Omental fat pad (tissue), 4 donors: Measurements from ENCODE around the gene CENPP. TPM values are rescaled to one million over a fixed set of nuclear protein-coding genes. Genes with fewer than 3 reads are reported as not detected.

Source experiments
- ATAC-seq: fragments of 150-250 bp; one replicate; pipeline ENCODE4 v1.9.1; 2016; ENCODE audit warnings: mild to moderate bottlenecking, moderate library complexity; ENCODE audit not compliant: low FRiP score
- DNase-seq: peaks from one replicate; pipeline ENCODE4 v3.0.0-alpha.2; 2019; ENCODE audit warnings: low spot score
- CTCF ChIP-seq, 3 donors: fragments of 450-650 bp; IDR thresholded peaks; one replicate each; pipeline ENCODE4 v1.5.1; 2016 to 2017; ENCODE audit warnings: antibody characterized with exemption in 3 of 3, mild to moderate bottlenecking in 3 of 3, moderate library complexity in 2 of 3
- total RNA-seq, 4 donors: library from RNA; depleted of rRNA; stranded (reverse); fragments of >200 nt; gene quantifications; one replicate each; pipeline ENCODE4 v1.1.0, GENCODE V29; 2016

The CENPP gene
- total RNA-seq, 4 donors from 2014 or later, result 1.2 to 7.0 (median 5.6) TPM

- no peak for TF ChIP-seq CTCF (IDR thresholded peaks at IDR 0.05)
- DNase-seq (no peak), ATAC-seq (no peak)
These were observed 106.6 kb downstream of the CENPP start for GRCh38 chr9:92432350-92432749.

GRCh38 chr9:92432972-92433548 lies 107.3 kb downstream of the CENPP start:
- no peak for TF ChIP-seq CTCF (IDR thresholded peaks at IDR 0.05)
- DNase-seq, result no peak
- ATAC-seq, result peak; percentile 92

GRCh38 chr9:92435263-92435662 lies 109.5 kb downstream of the CENPP start:
- DNase-seq, result no peak
- no peak for ATAC-seq
- TF ChIP-seq CTCF (IDR thresholded peaks at IDR 0.05), result no peak

- ATAC-seq, result no peak
- no peak for DNase-seq
- TF ChIP-seq CTCF (IDR thresholded peaks at IDR 0.05), result no peak
These were observed 113.3 kb downstream of the CENPP start for GRCh38 chr9:92438900-92439526.

GRCh38 chr9:92439921-92440750 lies 114.4 kb downstream of the CENPP start:
- no peak for TF ChIP-seq CTCF (IDR thresholded peaks at IDR 0.05)

DNA sequence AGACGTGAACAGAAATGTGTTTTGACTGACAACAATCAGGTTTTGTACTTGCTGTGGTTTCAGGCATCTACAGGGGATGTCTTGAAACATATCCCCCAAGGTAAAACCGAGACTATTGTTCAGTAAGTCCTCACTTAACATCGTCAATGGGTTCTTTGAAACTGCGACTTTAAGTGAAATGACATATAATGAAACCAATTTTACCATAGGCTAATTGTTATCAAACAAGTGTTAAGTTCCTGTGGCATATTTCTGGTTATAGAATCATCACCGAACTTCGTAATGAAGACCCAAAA lies 114.9 kb downstream of the CENPP start:
- DNase-seq (no peak), ATAC-seq (no peak)
- TF ChIP-seq CTCF (IDR thresholded peaks at IDR 0.05), result no peak

More at GRCh38 chr9:92439921-92440750, 114.4 kb downstream of the CENPP start:
- no peak for DNase-seq
- ATAC-seq, result no peak
